ENCODE results near the gene ZNF775.

The ZNF775 gene

GRCh38 chr7:150409300-150410030, 30.3 kb downstream of the ZNF775 start:
- no peak for DNase-seq (ENCODE audit: extremely low read depth, insufficient read length)
- TF ChIP-seq CTCF (IDR thresholded peaks at IDR 0.05; ENCODE audit: insufficient read depth, low read length, poor library complexity, severe bottlenecking) = no peak
- Histone ChIP-seq H3K4me3 (replicated peaks; ENCODE audit: low read depth, low read length) (no peak overlapping the region), H3K27me3 (replicated peaks; ENCODE audit: control insufficient read depth, insufficient read depth, low read length) (no peaks in the 10 kb centered on the region), H3K36me3 (ENCODE audit: control insufficient read depth, insufficient read depth, low read length) (peaks cover 2% of the 10 kb centered on the region)

GRCh38 chr7:150410131-150410530, 31.0 kb downstream of the ZNF775 start:
- H3K27me3 ChIP-seq (replicated peaks; ENCODE audit: control insufficient read depth, insufficient read depth, low read length) = no peaks in the 10 kb centered on the region
- H3K36me3 ChIP-seq (ENCODE audit: control insufficient read depth, insufficient read depth, low read length) = peaks cover 2% of the 10 kb centered on the region
- no peak overlapping the region for H3K4me3 ChIP-seq (replicated peaks; ENCODE audit: low read depth, low read length)
- TF ChIP-seq CTCF (IDR thresholded peaks at IDR 0.05; ENCODE audit: insufficient read depth, low read length, poor library complexity, severe bottlenecking) = no peak
- no peak for DNase-seq (ENCODE audit: extremely low read depth, insufficient read length)

- Histone ChIP-seq H3K4me3 (replicated peaks; ENCODE audit: low read depth, low read length) (no peak overlapping the region), H3K36me3 (ENCODE audit: control insufficient read depth, insufficient read depth, low read length) (peaks cover 2% of the 10 kb centered on the region), H3K27me3 (replicated peaks; ENCODE audit: control insufficient read depth, insufficient read depth, low read length) (no peaks in the 10 kb centered on the region)
- no peak for DNase-seq (ENCODE audit: extremely low read depth, insufficient read length)
- no peak for TF ChIP-seq CTCF (IDR thresholded peaks at IDR 0.05; ENCODE audit: insufficient read depth, low read length, poor library complexity, severe bottlenecking)
Observed at GRCh38 chr7:150410680-150411346, 31.7 kb downstream of the ZNF775 start.

- DNase-seq (ENCODE audit: extremely low read depth, insufficient read length) = no peak
- Histone ChIP-seq H3K27me3 (replicated peaks; ENCODE audit: control insufficient read depth, insufficient read depth, low read length) (no peaks in the 10 kb centered on the region), H3K4me3 (replicated peaks; ENCODE audit: low read depth, low read length) (no peak overlapping the region), H3K36me3 (ENCODE audit: control insufficient read depth, insufficient read depth, low read length) (peaks cover 2% of the 10 kb centered on the region)
- TF ChIP-seq CTCF (IDR thresholded peaks at IDR 0.05; ENCODE audit: insufficient read depth, low read length, poor library complexity, severe bottlenecking) = no peak
Observed at GRCh38 chr7:150411606-150412005, 32.5 kb downstream of the ZNF775 start.

GRCh38 chr7:150412016-150412415, 32.9 kb downstream of the ZNF775 start:
- peaks cover 2% of the 10 kb centered on the region for H3K36me3 ChIP-seq (ENCODE audit: control insufficient read depth, insufficient read depth, low read length)
- TF ChIP-seq CTCF (IDR thresholded peaks at IDR 0.05; ENCODE audit: insufficient read depth, low read length, poor library complexity, severe bottlenecking) = no peak
- H3K27me3 ChIP-seq (replicated peaks; ENCODE audit: control insufficient read depth, insufficient read depth, low read length) = no peaks in the 10 kb centered on the region
- DNase-seq (ENCODE audit: extremely low read depth, insufficient read length) = no peak
- no peak overlapping the region for H3K4me3 ChIP-seq (replicated peaks; ENCODE audit: low read depth, low read length)

Data from GM06990 (cell line).